Lower leg skin (tissue), 4 donors: Measurements from ENCODE around the gene PREB. TPM values are rescaled to one million over a fixed set of nuclear protein-coding genes. Genes with fewer than 3 reads are reported as not detected.

Experiments
- DNase-seq, 2 donors: peaks; one replicate each; pipeline ENCODE4 v3.0.0-alpha.2; 2019; ENCODE audit warnings: low spot score in 2 of 2
- H3K4me3 ChIP-seq: fragments of 200-600 bp; sonication (generic); 2 replicates; pipeline ENCODE4 v1.5.1; 2017; ENCODE audit warnings: mild to moderate bottlenecking, low read depth; ENCODE audit not compliant: poor library complexity, severe bottlenecking
- CTCF ChIP-seq, 3 donors: fragments of 450-650 bp; IDR thresholded peaks; one replicate each; pipeline ENCODE4 v1.5.1; 2016; ENCODE audit warnings: antibody characterized with exemption in 3 of 3, mild to moderate bottlenecking in 3 of 3, moderate library complexity in 2 of 3
- POLR2A ChIP-seq, 2 donors: fragments of 450-650 bp; IDR thresholded peaks; one replicate each; pipeline ENCODE4 v1.6.1; 2016 to 2017; ENCODE audit warnings: antibody characterized with exemption in 2 of 2, mild to moderate bottlenecking in 1 of 2, moderate library complexity in 1 of 2
- WGBS, 2 donors: methylation state at CpG; one replicate each; pipeline ENCODE4 v1.1.5; 2018; 5-methylcytosine and 5-hydroxymethylcytosine counted together
- intact Hi-C: fragments of 100-400 bp; cut with DNase I; formaldehyde crosslinking; loops from one replicate; pipeline ENCODE4 v1.15.0; 2023; ENCODE audit warnings: low total_unique reads
- total RNA-seq, 4 donors: library from RNA; depleted of rRNA; stranded (reverse); fragments of >200 nt; gene quantifications; one replicate each; pipeline ENCODE4 v1.1.0, GENCODE V29; 2016

The PREB gene
- total RNA-seq, 4 donors from 2014 or later, result 41.2 to 76.5 (median 53.5) TPM

- WGBS, 2 donors, result 83 to 88% methylated on average over 8 to 9 of the region's 9 CpGs
- no peak overlapping the region for H3K4me3 ChIP-seq
- TF ChIP-seq POLR2A (IDR thresholded peaks at IDR 0.05), result no peak
- no peak for TF ChIP-seq CTCF (IDR thresholded peaks at IDR 0.05)
- intact Hi-C loops, result no loop called here
- DNase-seq, result no peak
These were observed 6.4 kb downstream of the PREB start for GRCh38 chr2:27127883-27128667.

GRCh38 chr2:27126252-27126710 lies 8.2 kb downstream of the PREB start:
- H3K4me3 ChIP-seq, result no peak overlapping the region
- WGBS, 2 donors, result 52 to 58% methylated on average over 5 of the region's 5 CpGs
- TF ChIP-seq CTCF (IDR thresholded peaks at IDR 0.05), result no peak
- TF ChIP-seq POLR2A (IDR thresholded peaks at IDR 0.05), result no peak
- no peak for DNase-seq
- intact Hi-C loops, result no loop called here

- DNase-seq, result no peak
- 88% methylated on average over 3 of the region's 3 CpGs for WGBS, 2 donors
- intact Hi-C loops, result no loop called here
- no peak for TF ChIP-seq POLR2A (IDR thresholded peaks at IDR 0.05)
- TF ChIP-seq CTCF (IDR thresholded peaks at IDR 0.05), result no peak
- H3K4me3 ChIP-seq, result no peak overlapping the region
These were observed 9.3 kb downstream of the PREB start for GRCh38 chr2:27125104-27125503.

GRCh38 chr2:27123302-27124150 lies 10.9 kb downstream of the PREB start, which contains the start of gene ABHD1:
ABHD1 (plus strand) TSS chr2:27123815; CDS start chr2:27123949, 134 bp downstream.
- peak within 1 kb of the TSS; percentile 33 for H3K4me3 ChIP-seq
- intact Hi-C loops, result no loop called here
- 7 to 16% methylated on average over 19 to 24 of the region's 47 CpGs for WGBS, 2 donors
- TF ChIP-seq POLR2A (IDR thresholded peaks at IDR 0.05) (no peak), CTCF (IDR thresholded peaks at IDR 0.05) (no peak)
- DNase-seq, result peak in 1 of 2 donors; percentile 92

GRCh38 chr2:27122791-27123190 lies 11.6 kb downstream of the PREB start:
- no peak for TF ChIP-seq CTCF (IDR thresholded peaks at IDR 0.05)
- TF ChIP-seq POLR2A (IDR thresholded peaks at IDR 0.05), result no peak
- no peak for DNase-seq
- H3K4me3 ChIP-seq, result no peak overlapping the region
- WGBS, 2 donors, result 90 to 94% methylated on average over 7 of the region's 7 CpGs
- intact Hi-C loops, result no loop called here
